CD4-positive, alpha-beta T cell treated with Interleukin-4 for 1 hour (primary cell): Measurements from ENCODE around the gene RAB31.
"Not testable (repeated sequence)": the region's sequence is repeated elsewhere in the genome, so short reads cannot be mapped to it uniquely, and the experiment has no call there.

Experiments
- DNase-seq, 2 donors: peaks; one replicate each; pipeline ENCODE4 v3.0.0-alpha.2; 2020 to 2022

The RAB31 gene

GRCh38 chr18:9762526-9762925 is 54.4 kb downstream of the RAB31 start:
- DNase-seq: no peak

- no peak for DNase-seq
These were observed 55.1 kb downstream of the RAB31 start for GRCh38 chr18:9763157-9763556.

GRCh38 chr18:9764011-9764481 is 55.9 kb downstream of the RAB31 start:
- no peak for DNase-seq

GRCh38 chr18:9765501-9765900 is 57.4 kb downstream of the RAB31 start:
- DNase-seq: no peak

GRCh38 chr18:9766076-9766481 is 58.0 kb downstream of the RAB31 start:
- DNase-seq: no peak

- DNase-seq: no peak
These were observed 58.6 kb downstream of the RAB31 start for GRCh38 chr18:9766740-9767139.

GRCh38 chr18:9768071-9768691 is 60.1 kb downstream of the RAB31 start:
- DNase-seq: not testable (repeated sequence)

GRCh38 chr18:9770111-9770510 is 62.0 kb downstream of the RAB31 start:
- not testable (repeated sequence) for DNase-seq

GRCh38 chr18:9771261-9771976 is 63.3 kb downstream of the RAB31 start:
- DNase-seq: peak; percentile 34 to 55

- no peak for DNase-seq
These were observed 64.0 kb downstream of the RAB31 start for GRCh38 chr18:9771977-9772660.

GRCh38 chr18:9772847-9773677 is 65.0 kb downstream of the RAB31 start:
- DNase-seq: no peak

GRCh38 chr18:9774150-9774549 is 66.0 kb downstream of the RAB31 start:
- no peak for DNase-seq

- DNase-seq: no peak
These were observed 67.1 kb downstream of the RAB31 start for GRCh38 chr18:9775178-9775577.

- peak in 1 of 2 donors; percentile 22 for DNase-seq
These were observed 71.5 kb downstream of the RAB31 start for GRCh38 chr18:9779630-9780029.

GRCh38 chr18:9782073-9782857 is 74.2 kb downstream of the RAB31 start:
- DNase-seq: peak in 1 of 2 donors; percentile 28

- DNase-seq: no peak
These were observed 78.5 kb downstream of the RAB31 start for GRCh38 chr18:9786631-9787030.

- no peak for DNase-seq
These were observed 78.9 kb downstream of the RAB31 start for GRCh38 chr18:9787036-9787435.

GRCh38 chr18:9787712-9788111 is 79.6 kb downstream of the RAB31 start:
- no peak for DNase-seq

- DNase-seq: no peak
These were observed 80.0 kb downstream of the RAB31 start for GRCh38 chr18:9788140-9788539.

- DNase-seq: no peak
These were observed 80.8 kb downstream of the RAB31 start for GRCh38 chr18:9788860-9789259.

GRCh38 chr18:9790261-9790660 is 82.2 kb downstream of the RAB31 start:
- DNase-seq: no peak

GRCh38 chr18:9791991-9792390 is 83.9 kb downstream of the RAB31 start:
- no peak for DNase-seq
